ENCODE data around the gene OBSCN.

OBSCN gene

DNA sequence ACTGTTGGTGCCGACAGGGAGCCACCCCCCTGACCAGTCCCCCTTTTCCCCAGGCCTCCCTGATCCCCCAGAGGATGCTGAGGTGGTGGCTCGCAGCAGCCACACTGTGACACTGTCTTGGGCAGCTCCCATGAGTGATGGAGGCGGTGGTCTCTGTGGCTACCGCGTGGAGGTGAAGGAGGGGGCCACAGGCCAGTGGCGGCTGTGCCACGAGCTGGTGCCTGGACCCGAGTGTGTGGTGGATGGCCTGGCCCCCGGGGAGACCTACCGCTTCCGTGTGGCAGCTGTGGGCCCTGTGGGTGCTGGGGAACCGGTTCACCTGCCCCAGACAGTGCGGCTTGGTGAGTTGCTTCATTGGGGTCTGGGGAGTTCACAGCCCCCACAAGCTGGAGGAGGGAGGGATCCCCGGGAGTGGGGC is 109.6 kb downstream of the OBSCN start:
- no peak for DNase-seq (ENCODE audit: low read depth, low spot score)
- in situ Hi-C loops (cut with HindIII; ENCODE audit: low sequenced_read_pairs), result no loop called here
- H3K4me3 ChIP-seq (ENCODE audit: low read depth, low read length), result no peak overlapping the region
- TF ChIP-seq, protein P1, sequence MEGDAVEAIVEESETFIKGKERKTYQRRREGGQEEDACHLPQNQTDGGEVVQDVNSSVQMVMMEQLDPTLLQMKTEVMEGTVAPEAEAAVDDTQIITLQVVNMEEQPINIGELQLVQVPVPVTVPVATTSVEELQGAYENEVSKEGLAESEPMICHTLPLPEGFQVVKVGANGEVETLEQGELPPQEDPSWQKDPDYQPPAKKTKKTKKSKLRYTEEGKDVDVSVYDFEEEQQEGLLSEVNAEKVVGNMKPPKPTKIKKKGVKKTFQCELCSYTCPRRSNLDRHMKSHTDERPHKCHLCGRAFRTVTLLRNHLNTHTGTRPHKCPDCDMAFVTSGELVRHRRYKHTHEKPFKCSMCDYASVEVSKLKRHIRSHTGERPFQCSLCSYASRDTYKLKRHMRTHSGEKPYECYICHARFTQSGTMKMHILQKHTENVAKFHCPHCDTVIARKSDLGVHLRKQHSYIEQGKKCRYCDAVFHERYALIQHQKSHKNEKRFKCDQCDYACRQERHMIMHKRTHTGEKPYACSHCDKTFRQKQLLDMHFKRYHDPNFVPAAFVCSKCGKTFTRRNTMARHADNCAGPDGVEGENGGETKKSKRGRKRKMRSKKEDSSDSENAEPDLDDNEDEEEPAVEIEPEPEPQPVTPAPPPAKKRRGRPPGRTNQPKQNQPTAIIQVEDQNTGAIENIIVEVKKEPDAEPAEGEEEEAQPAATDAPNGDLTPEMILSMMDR (IDR thresholded peaks at IDR 0.05; ENCODE audit: low read depth, low read length), result no peak

DNA sequence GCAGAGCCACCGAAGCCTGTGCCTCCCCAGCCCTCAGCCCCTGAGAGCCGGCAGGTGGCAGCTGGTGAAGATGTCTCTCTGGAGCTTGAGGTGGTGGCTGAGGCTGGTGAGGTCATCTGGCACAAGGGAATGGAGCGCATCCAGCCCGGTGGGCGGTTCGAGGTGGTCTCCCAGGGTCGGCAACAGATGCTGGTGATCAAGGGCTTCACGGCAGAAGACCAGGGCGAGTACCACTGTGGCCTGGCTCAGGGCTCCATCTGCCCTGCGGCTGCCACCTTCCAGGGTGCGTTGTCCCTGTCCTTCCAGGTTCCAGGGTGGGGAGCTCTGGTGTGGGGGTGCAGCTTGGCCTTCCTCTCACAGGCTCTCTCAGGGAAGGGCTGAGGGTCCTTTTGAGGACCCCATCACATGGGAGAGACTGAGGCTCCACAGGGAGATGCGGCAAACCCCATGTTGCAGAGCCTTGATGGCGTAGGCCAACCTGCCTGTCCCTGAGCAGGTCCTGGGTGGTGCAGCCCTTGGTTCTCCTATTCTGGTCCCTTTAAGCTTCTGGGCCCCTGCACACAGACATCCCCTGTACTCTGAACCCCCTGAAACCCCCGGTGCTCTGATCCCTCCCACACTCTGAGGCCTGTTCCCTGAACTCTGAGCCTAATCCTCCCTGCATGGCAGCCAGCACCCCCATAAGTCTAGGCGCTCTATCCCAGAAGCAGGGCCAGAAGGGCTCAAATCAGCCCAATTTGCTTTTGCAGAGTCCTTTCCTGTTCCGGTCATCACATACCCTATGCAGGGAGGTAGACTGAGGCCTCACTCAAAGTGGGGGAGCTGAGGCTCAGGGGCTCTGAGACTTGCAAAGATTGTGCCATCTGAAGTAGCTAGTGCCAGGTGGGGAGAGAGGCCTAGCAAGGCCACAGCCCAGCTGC is 110.3 kb downstream of the OBSCN start:
- in situ Hi-C loops (cut with HindIII; ENCODE audit: low sequenced_read_pairs), result no loop called here
- no peak for DNase-seq (ENCODE audit: low read depth, low spot score)
- TF ChIP-seq, protein P1 (IDR thresholded peaks at IDR 0.05; ENCODE audit: low read depth, low read length), result no peak
- H3K4me3 ChIP-seq (ENCODE audit: low read depth, low read length), result no peak overlapping the region

DNA sequence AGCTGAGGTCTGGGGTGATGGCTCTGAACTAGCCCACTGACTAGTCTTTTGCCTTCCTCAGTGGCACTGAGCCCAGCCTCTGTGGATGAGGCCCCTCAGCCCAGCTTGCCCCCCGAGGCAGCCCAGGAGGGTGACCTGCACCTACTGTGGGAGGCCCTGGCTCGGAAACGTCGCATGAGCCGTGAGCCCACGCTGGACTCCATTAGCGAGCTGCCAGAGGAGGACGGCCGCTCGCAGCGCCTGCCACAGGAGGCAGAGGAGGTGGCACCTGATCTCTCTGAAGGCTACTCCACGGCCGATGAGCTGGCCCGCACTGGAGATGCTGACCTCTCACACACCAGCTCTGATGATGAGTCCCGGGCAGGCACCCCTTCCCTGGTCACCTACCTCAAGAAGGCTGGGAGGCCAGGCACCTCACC is 111.0 kb downstream of the OBSCN start:
- no peak overlapping the region for H3K4me3 ChIP-seq (ENCODE audit: low read depth, low read length)
- in situ Hi-C loops (cut with HindIII; ENCODE audit: low sequenced_read_pairs), result no loop called here
- no peak for DNase-seq (ENCODE audit: low read depth, low spot score)

DNA sequence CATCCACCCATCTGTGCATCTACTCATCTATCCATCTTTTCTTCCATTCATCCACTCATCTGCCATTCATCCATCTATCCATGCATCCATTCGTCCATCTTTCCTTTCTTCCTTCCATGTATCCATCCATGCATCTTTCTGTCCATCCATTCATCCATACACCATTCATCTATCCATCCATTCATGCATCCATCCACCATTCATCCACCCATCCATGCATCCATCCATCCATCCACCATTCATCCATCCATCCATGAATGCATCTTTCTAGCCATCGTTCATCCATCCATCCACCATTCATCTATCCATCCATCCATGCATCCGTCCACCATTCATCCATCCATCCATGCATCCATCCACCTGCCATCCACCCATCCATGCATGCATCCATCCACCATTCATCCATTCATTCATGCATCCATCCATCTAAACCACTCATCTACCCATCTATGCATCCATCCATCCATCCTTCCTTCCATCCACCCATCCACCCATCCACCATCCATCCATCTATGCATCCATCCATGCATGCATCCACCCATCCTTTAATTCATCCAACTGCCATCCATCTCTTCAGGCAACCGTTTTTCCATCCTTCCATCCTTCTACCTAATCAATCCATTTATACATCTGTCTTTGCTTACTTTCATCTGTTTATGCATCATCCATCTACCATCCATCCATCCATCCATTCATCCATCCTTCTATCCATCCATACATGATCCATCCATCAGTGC is 111.7 kb downstream of the OBSCN start:
- in situ Hi-C loops (cut with HindIII; ENCODE audit: low sequenced_read_pairs), result no loop called here
- no peak for DNase-seq (ENCODE audit: low read depth, low spot score)
- no peak overlapping the region for H3K4me3 ChIP-seq (ENCODE audit: low read depth, low read length)
- TF ChIP-seq, protein P1 (IDR thresholded peaks at IDR 0.05; ENCODE audit: low read depth, low read length), result no peak

More for the DNA sequence above, 111.0 kb downstream of the OBSCN start:
- TF ChIP-seq, protein P1 (IDR thresholded peaks at IDR 0.05; ENCODE audit: low read depth, low read length), result no peak

DNA sequence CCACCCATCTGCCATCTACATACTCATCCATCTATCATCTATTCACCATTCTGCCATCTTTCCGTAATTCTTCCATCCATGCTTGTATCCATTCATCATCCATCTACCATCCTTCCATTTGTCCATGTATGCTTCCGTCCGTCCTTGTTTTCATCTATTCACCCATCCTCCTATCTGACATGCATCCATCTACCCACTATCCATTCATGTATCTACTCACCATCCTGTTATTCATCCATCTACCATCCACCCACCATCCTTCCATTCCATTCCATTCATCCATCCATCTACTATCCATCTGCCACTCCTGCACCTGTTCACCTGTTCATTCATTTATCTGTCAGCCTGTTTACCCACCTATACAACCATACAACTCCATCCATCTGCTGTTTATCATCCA is 112.5 kb downstream of the OBSCN start:
- in situ Hi-C loops (cut with HindIII; ENCODE audit: low sequenced_read_pairs), result no loop called here
- TF ChIP-seq, protein P1 (IDR thresholded peaks at IDR 0.05; ENCODE audit: low read depth, low read length), result no peak
- H3K4me3 ChIP-seq (ENCODE audit: low read depth, low read length), result no peak overlapping the region
- DNase-seq (ENCODE audit: low read depth, low spot score), result no peak

DNA sequence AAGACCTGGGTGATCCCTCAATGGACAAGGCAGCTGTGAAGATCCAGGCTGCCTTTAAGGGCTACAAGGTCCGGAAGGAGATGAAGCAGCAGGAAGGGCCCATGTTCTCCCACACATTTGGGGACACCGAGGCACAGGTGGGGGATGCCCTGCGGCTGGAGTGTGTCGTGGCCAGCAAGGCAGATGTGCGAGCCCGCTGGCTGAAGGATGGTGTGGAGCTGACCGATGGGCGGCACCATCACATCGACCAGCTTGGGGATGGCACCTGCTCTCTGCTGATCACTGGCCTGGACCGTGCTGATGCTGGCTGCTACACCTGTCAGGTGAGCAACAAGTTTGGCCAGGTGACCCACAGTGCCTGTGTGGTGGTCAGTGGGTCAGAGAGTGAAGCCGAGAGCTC is 113.6 kb downstream of the OBSCN start:
- no peak overlapping the region for H3K4me3 ChIP-seq (ENCODE audit: low read depth, low read length)
- in situ Hi-C loops (cut with HindIII; ENCODE audit: low sequenced_read_pairs), result no loop called here
- no peak for DNase-seq (ENCODE audit: low read depth, low spot score)
- TF ChIP-seq, protein P1 (IDR thresholded peaks at IDR 0.05; ENCODE audit: low read depth, low read length), result no peak
